ENCODE measurements around the gene SLF2. TPM values are rescaled to one million over a fixed set of nuclear protein-coding genes. Genes with fewer than 3 reads are reported as not detected.

Gene SLF2
- total and polyA plus RNA-seq, 10 donors, result 11.5 to 90.9 (median 46.8) TPM

DNA sequence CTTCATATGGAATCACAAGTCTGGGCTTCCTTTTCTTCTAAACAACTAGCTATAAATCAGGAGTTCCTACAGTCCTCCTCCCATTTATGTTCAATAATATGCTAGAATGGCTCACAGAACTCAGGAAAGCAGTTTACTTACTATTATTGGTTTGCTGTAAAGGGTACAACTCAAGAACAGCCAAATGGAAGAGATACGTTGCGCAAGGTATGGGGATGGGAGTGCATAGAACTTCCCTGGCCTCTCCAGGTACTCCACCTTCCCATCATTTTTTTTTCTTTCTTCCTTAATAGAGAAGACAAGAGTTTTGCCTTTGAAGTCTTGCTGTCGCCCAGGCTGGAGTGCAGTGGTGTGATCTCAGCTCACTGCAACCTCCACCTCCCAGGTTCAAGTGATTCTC, 29.5 kb downstream of the SLF2 start:
- Histone ChIP-seq H3K27me3 (replicated peaks in 1 of 7) (no peaks in the 10 kb centered on the region), H3K4me3 (no peak overlapping the region), H3K27ac (no peak overlapping the region), H3K4me1 (no peaks in the 10 kb centered on the region), H3K36me3 (peaks cover 4 to 100% (median 91%) of the 10 kb centered on the region in 6 donors), H3K9me3 (no peaks in the 10 kb centered on the region)
- TF ChIP-seq, protein P1, sequence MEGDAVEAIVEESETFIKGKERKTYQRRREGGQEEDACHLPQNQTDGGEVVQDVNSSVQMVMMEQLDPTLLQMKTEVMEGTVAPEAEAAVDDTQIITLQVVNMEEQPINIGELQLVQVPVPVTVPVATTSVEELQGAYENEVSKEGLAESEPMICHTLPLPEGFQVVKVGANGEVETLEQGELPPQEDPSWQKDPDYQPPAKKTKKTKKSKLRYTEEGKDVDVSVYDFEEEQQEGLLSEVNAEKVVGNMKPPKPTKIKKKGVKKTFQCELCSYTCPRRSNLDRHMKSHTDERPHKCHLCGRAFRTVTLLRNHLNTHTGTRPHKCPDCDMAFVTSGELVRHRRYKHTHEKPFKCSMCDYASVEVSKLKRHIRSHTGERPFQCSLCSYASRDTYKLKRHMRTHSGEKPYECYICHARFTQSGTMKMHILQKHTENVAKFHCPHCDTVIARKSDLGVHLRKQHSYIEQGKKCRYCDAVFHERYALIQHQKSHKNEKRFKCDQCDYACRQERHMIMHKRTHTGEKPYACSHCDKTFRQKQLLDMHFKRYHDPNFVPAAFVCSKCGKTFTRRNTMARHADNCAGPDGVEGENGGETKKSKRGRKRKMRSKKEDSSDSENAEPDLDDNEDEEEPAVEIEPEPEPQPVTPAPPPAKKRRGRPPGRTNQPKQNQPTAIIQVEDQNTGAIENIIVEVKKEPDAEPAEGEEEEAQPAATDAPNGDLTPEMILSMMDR (IDR thresholded peaks at IDR 0.05 in 8 of 11, conservative IDR thresholded peaks at IDR 0.05 in 3 of 11), result no peak
- TF ChIP-seq POLR2AphosphoS5 (IDR thresholded peaks at IDR 0.05), result no peak
- TF ChIP-seq POLR2A (IDR thresholded peaks at IDR 0.05), result no peak
- WGBS, 5 donors, result 93 to 100% (median 99%) methylated on average over 3 of the region's 3 CpGs
- no peak for DNase-seq
- intact Hi-C loops (cut with DNase I; ENCODE audit: low total_unique reads), result no loop called here

DNA sequence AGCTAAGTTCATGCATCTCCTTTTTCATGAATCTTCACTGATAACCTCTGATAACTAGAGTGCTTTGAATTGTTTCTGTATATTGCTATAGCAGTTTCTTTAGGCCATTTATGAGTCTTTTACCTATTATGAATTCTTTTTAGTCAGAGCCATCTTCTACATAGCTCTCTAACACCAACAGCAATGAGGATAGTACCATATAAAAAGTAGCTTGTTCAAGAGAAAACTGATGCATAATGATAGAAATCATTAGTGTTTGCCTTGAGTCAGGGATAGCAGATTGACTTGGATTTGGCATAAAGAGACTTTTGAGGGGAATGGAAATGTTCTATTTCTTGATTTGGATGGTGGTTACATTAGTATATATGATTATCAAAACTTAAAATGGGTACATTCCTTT, 30.7 kb downstream of the SLF2 start:
- H3K27ac ChIP-seq, result no peak overlapping the region
- TF ChIP-seq POLR2AphosphoS5 (IDR thresholded peaks at IDR 0.05), result no peak
- TF ChIP-seq, protein P1 (IDR thresholded peaks at IDR 0.05 in 8 of 11, conservative IDR thresholded peaks at IDR 0.05 in 3 of 11), result no peak
- TF ChIP-seq POLR2A (IDR thresholded peaks at IDR 0.05), result no peak
- H3K4me3 ChIP-seq, result no peak overlapping the region
- intact Hi-C loops (cut with DNase I; ENCODE audit: low total_unique reads), result no loop called here
- H3K27me3 ChIP-seq (replicated peaks in 1 of 7), result no peaks in the 10 kb centered on the region
- DNase-seq, result no peak
- H3K4me1 ChIP-seq, result no peaks in the 10 kb centered on the region
- H3K9me3 ChIP-seq, result no peaks in the 10 kb centered on the region
- peaks cover 4 to 100% (median 91%) of the 10 kb centered on the region in 6 donors for H3K36me3 ChIP-seq

DNA sequence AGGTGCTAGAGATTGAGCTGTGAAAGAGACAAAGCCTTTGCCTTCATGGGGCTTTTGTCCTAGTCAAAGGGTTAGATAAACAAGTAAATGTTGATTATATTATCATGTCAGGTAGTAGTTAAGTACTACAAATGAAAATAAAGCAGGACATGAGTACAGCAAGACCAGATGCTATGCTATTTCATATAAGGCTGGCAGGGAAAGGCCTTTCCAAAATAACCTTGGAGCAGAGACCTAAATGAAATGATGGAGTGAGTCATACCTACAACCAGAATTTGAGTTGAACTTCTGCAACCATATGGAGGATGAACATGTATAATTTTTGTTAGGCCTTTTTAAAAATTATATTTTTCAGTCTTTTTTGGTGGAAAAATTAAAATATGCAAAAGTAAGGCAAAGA, 33.0 kb downstream of the SLF2 start:
- no peak overlapping the region for H3K4me3 ChIP-seq
- no peak for DNase-seq
- intact Hi-C loops (cut with DNase I; ENCODE audit: low total_unique reads), result no loop called here
- TF ChIP-seq POLR2AphosphoS5 (IDR thresholded peaks at IDR 0.05) (no peak), POLR2A (IDR thresholded peaks at IDR 0.05) (no peak)
- TF ChIP-seq, protein P1 (IDR thresholded peaks at IDR 0.05 in 8 of 11, conservative IDR thresholded peaks at IDR 0.05 in 3 of 11), result no peak
- peaks cover 0 to 100% (median 94%) of the 10 kb centered on the region in 6 donors for H3K36me3 ChIP-seq
- no peaks in the 10 kb centered on the region for H3K4me1 ChIP-seq
- no peaks in the 10 kb centered on the region for H3K27me3 ChIP-seq (replicated peaks in 1 of 7)
- no peaks in the 10 kb centered on the region for H3K9me3 ChIP-seq
- H3K27ac ChIP-seq, result no peak overlapping the region

DNA sequence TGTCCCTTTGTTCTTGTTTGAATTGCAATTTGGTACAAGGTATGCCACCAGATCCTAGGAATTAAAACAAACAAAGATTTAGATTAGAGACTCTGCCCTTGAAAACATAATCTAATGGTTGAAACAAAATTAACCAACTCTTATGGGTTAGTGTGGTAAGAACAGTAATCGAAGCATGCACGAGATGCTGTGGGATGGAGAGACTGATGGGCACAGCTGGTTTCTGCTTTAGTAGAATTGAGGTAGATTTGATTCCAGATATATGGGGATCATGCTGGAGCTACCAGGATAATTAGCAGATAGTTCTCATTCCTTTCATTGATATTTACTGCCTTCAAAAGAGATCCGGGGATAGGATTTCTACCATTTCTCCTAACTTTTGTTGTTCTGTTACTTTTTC, 36.2 kb downstream of the SLF2 start:
- intact Hi-C loops (cut with DNase I; ENCODE audit: low total_unique reads), result no loop called here
- H3K4me1 ChIP-seq, result no peaks in the 10 kb centered on the region
- H3K4me3 ChIP-seq, result no peak overlapping the region
- no peak overlapping the region for H3K27ac ChIP-seq
- H3K36me3 ChIP-seq, result peaks cover 4 to 100% (median 93%) of the 10 kb centered on the region in 6 donors
- DNase-seq, result no peak
- H3K9me3 ChIP-seq, result no peaks in the 10 kb centered on the region
- no peaks in the 10 kb centered on the region for H3K27me3 ChIP-seq (replicated peaks in 1 of 7)
- WGBS, 5 donors, result 94 to 96% (median 95%) methylated on average over 3 of the region's 3 CpGs
- TF ChIP-seq POLR2AphosphoS5 (IDR thresholded peaks at IDR 0.05), result no peak
- TF ChIP-seq, protein P1 (IDR thresholded peaks at IDR 0.05 in 8 of 11, conservative IDR thresholded peaks at IDR 0.05 in 3 of 11), result no peak
- TF ChIP-seq POLR2A (IDR thresholded peaks at IDR 0.05), result no peak
